ENCODE results near the gene UGT1A4. TPM values are rescaled to one million over a fixed set of nuclear protein-coding genes. Genes with fewer than 3 reads are reported as not detected.

Gene UGT1A4
- total RNA-seq, 4 donors from 2014 or later = 2.0 to 9.0 (median 4.9) TPM

GRCh38 chr2:233688341-233688740, 30.2 kb upstream of the UGT1A4 start:
- WGBS, 2 donors (ENCODE audit: low coverage in 1 of 2) = 52 to 73% methylated on average over 2 to 5 of the region's 5 CpGs
- TF ChIP-seq POLR2A (IDR thresholded peaks at IDR 0.05) (no peak), POLR2AphosphoS5 (IDR thresholded peaks at IDR 0.05) (no peak), CTCF (IDR thresholded peaks at IDR 0.05) (no peak), EP300 (IDR thresholded peaks at IDR 0.05; ENCODE audit: low read depth) (no peak)
- no peaks in the 10 kb centered on the region for H3K27me3 ChIP-seq
- no peaks in the 10 kb centered on the region for H3K9me3 ChIP-seq
- no peak overlapping the region for H3K27ac ChIP-seq
- H3K4me3 ChIP-seq = no peak overlapping the region
- DNase-seq = no peak
- intact Hi-C loops (cut with DNase I; ENCODE audit: low total_unique reads) = no loop called here
- H3K36me3 ChIP-seq = no peaks in the 10 kb centered on the region
- in situ Hi-C loops (cut with MboI; ENCODE audit: low pct_ligation_motif_present in 1 of 4, low pct_unique_long_range_greater_than_20kb in 1 of 4, low sequenced_read_pairs in 3 of 4) = no loop called here
- H3K4me1 ChIP-seq = peaks cover 0 to 45% (median 35%) of the 10 kb centered on the region in 4 donors

- Histone ChIP-seq H3K4me3 (no peak overlapping the region), H3K27ac (peak overlapping the region in 2 of 4 donors; percentile 32 to 54), H3K9me3 (no peaks in the 10 kb centered on the region), H3K27me3 (no peaks in the 10 kb centered on the region), H3K36me3 (no peaks in the 10 kb centered on the region), H3K4me1 (peaks cover 0 to 48% (median 36%) of the 10 kb centered on the region in 4 donors)
- DNase-seq = no peak
- TF ChIP-seq EP300 (IDR thresholded peaks at IDR 0.05; ENCODE audit: low read depth) (no peak), POLR2A (IDR thresholded peaks at IDR 0.05) (no peak), POLR2AphosphoS5 (IDR thresholded peaks at IDR 0.05) (no peak), CTCF (IDR thresholded peaks at IDR 0.05) (no peak)
- in situ Hi-C loops (cut with MboI; ENCODE audit: low pct_ligation_motif_present in 1 of 4, low pct_unique_long_range_greater_than_20kb in 1 of 4, low sequenced_read_pairs in 3 of 4) = no loop called here
- intact Hi-C loops (cut with DNase I; ENCODE audit: low total_unique reads) = no loop called here
These were observed 29.5 kb upstream of the UGT1A4 start for GRCh38 chr2:233689031-233689430.

GRCh38 chr2:233689501-233689900, 29.0 kb upstream of the UGT1A4 start:
- H3K27ac ChIP-seq = peak overlapping the region in 2 of 4 donors; percentile 32 to 54
- 0 to 13% methylated on average over 2 to 3 of the region's 3 CpGs for WGBS, 2 donors (ENCODE audit: low coverage in 1 of 2)

GRCh38 chr2:233690444-233690843, 28.1 kb upstream of the UGT1A4 start:
- in situ Hi-C loops (cut with MboI; ENCODE audit: low pct_ligation_motif_present in 1 of 4, low pct_unique_long_range_greater_than_20kb in 1 of 4, low sequenced_read_pairs in 3 of 4) = no loop called here
- WGBS, 2 donors (ENCODE audit: low coverage in 1 of 2) = 53 to 55% methylated on average over 4 of the region's 4 CpGs
- DNase-seq = no peak

More at GRCh38 chr2:233689501-233689900, 29.0 kb upstream of the UGT1A4 start:
- in situ Hi-C loops (cut with MboI; ENCODE audit: low pct_ligation_motif_present in 1 of 4, low pct_unique_long_range_greater_than_20kb in 1 of 4, low sequenced_read_pairs in 3 of 4) = no loop called here
- Histone ChIP-seq H3K36me3 (no peaks in the 10 kb centered on the region), H3K9me3 (no peaks in the 10 kb centered on the region), H3K4me1 (peaks cover 0 to 45% (median 33%) of the 10 kb centered on the region in 4 donors), H3K27me3 (no peaks in the 10 kb centered on the region), H3K4me3 (no peak overlapping the region)
- no peak for DNase-seq
- intact Hi-C loops (cut with DNase I; ENCODE audit: low total_unique reads) = no loop called here
- TF ChIP-seq POLR2AphosphoS5 (IDR thresholded peaks at IDR 0.05) (no peak), POLR2A (IDR thresholded peaks at IDR 0.05) (no peak), EP300 (IDR thresholded peaks at IDR 0.05; ENCODE audit: low read depth) (no peak), CTCF (IDR thresholded peaks at IDR 0.05) (no peak)

More at GRCh38 chr2:233690444-233690843, 28.1 kb upstream of the UGT1A4 start:
- H3K9me3 ChIP-seq = no peaks in the 10 kb centered on the region
- intact Hi-C loops (cut with DNase I; ENCODE audit: low total_unique reads) = no loop called here
- H3K36me3 ChIP-seq = no peaks in the 10 kb centered on the region
- H3K4me1 ChIP-seq = peaks cover 0 to 39% (median 30%) of the 10 kb centered on the region in 4 donors
- no peaks in the 10 kb centered on the region for H3K27me3 ChIP-seq
- H3K4me3 ChIP-seq = no peak overlapping the region
- TF ChIP-seq POLR2AphosphoS5 (IDR thresholded peaks at IDR 0.05) (no peak), POLR2A (IDR thresholded peaks at IDR 0.05) (no peak), CTCF (IDR thresholded peaks at IDR 0.05) (no peak), EP300 (IDR thresholded peaks at IDR 0.05; ENCODE audit: low read depth) (no peak)
- H3K27ac ChIP-seq = peak overlapping the region in 3 of 4 donors; percentile 66 to 80 (median 74)
